GM10847 (cell line): ENCODE data around the gene ANO2.

ENCODE experiments used
- POLR2A ChIP-seq: IDR thresholded peaks from 2 replicates; pipeline ENCODE4 v1.6.1; 2011; ENCODE audit not compliant: insufficient read length; ENCODE audit errors: extremely low read depth

The ANO2 gene

DNA sequence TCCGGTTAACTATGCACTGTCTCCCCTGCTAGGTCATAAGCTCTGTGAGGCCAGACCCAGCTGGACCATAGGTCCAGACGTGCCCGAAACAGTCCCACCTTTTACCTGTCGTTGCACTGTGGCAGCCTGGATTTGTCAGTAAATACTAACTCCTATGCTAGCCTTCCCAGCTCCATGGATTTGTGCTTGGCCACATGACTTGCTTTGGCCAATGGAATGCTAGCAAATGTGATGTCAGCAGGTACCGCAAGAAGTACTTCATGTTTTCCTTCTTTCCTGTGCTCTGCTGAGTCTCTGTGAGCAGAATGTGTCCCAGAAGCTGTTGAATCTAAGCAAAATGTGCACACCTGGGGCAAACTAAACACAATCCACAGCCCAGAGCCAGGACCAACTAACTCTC, 157.2 kb downstream of the ANO2 start:
- TF ChIP-seq POLR2A, result no peak

DNA sequence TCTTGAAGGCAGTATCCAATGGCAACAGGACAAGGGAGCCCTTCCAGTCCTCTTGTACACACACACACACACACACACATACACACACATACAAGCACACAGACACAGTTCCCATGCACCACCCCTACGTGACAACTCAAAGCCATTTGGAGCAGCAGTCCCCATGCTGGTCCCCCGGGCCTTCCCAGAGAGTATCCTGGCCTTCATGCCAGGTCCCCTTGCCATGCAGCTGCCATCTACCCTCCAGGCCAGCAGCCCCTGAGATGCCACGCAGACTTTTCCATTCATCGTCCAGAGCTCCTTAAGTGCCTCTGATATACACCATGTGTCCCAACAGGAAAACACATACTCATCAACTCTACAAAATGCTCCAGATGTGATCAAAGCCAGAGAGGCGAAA, 159.5 kb downstream of the ANO2 start:
- no peak for TF ChIP-seq POLR2A

DNA sequence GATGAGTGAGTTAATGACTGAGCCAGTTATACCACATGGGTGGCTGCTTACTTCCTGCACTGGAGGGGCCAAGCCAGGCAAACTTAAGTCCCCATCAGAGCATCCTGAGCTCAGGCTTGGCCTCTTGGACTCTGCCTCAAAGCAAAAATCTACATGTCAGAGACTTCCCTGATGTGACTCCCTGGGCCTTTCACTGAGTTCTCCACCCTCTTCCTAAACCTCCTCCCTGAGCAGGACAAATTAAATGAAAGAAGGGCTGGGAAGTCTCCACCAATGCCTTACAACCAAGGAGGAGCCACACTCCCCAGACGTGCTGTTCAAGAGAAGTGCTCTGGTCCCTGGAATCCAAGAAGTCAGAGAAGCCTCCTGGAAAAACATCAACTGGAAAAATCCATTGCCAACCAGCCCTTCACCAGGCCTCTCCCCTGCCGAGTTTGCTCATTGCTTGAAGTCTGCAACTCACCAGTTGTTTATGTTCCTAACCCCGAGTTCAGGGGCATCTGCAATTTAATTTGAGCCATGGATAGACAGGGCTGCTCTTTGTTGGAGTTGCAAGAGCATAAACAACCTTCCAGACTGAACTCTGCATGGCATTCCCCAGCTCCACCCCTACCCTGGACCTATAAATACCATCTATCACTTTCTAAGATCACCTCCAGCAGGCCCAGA, 160.5 kb downstream of the ANO2 start:
- no peak for TF ChIP-seq POLR2A

GRCh38 chr12:5783289-5783920, 161.7 kb downstream of the ANO2 start:
- TF ChIP-seq POLR2A, result no peak

DNA sequence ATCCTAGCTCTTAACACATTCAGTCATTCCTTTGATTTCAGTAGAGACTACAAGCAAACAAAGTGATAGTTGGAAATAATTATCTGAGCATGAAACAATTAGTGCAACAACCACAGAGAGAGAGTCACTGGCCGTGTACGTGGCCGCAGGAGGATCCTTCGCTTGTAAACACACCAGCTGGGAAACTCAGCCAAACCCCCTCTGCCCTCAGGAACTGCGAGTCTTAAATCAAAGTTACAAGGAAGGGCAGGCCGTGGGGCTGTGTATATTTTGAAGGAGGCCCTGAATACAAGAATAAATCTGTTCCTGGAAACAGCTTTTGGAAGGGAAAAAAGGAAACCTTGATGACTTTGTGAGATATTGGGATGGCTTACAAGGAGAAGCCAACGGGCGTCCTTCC, 164.5 kb downstream of the ANO2 start:
- no peak for TF ChIP-seq POLR2A

- TF ChIP-seq POLR2A, result no peak
Measured at GRCh38 chr12:5779401-5779800, 165.7 kb downstream of the ANO2 start.

DNA sequence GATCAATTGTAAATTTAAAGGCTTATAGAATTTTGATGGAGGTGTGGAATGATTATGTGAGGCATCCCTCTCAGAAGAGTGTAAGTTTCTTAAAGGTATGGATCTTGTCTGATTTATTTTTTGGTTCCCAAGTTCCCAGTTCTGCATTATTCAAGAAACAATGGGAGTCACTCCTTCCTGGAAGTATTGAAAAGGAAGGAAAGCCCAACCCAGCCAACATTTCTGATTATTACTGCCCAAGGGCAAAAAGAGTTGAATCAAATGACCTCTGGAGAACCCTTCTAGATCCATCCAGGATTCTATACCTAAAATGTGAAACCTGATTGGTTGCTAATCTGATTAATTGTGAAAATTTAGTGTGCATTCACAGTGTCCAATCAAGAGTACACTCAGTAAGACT, 166.2 kb downstream of the ANO2 start:
- TF ChIP-seq POLR2A, result no peak

- no peak for TF ChIP-seq POLR2A
Measured at GRCh38 chr12:5777451-5777850, 167.6 kb downstream of the ANO2 start.

DNA sequence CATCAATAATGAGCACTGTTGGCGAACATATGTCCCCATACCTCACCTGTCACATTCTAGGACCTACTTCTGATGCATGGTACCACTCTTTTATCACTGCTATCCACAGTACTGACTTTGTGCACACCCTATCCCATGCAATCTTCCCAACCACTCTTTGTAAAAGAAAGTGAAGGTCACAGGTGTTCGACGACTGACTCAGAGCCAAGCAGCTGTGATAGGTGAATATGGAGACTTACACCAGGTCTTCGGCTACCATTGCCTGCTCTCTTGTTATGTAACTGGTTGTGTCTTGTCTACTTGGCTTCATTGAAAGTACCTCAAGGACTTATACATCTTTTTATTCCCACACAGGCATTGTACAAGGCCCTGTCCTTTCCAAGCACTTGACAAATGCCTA, 169.0 kb downstream of the ANO2 start:
- no peak for TF ChIP-seq POLR2A

- no peak for TF ChIP-seq POLR2A
Measured at GRCh38 chr12:5773550-5773949, 171.5 kb downstream of the ANO2 start.

- no peak for TF ChIP-seq POLR2A
Measured at GRCh38 chr12:5771756-5772155, 173.3 kb downstream of the ANO2 start.

DNA sequence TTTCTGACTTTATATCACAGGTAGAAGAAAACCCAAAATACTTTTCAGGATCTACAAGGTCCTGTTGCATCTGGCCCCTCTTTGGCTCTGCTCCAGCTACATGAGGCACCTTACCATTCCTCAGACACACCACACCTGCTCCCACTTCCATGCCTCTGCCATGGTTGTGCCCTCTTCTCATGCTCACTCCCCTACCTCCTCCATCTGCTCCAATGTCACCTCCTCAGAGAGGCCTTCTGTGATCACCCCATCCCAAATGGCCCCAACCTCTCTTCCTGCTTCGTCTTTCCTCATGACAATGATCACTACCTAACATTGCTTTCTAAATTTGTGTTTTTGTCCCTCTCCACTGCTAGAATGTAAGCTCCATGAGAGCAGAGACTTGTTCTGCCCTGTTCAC, 174.3 kb downstream of the ANO2 start:
- TF ChIP-seq POLR2A, result no peak

GRCh38 chr12:5768581-5769196, 176.4 kb downstream of the ANO2 start:
- no peak for TF ChIP-seq POLR2A

- TF ChIP-seq POLR2A, result no peak
Measured at GRCh38 chr12:5768171-5768570, 176.9 kb downstream of the ANO2 start.

GRCh38 chr12:5758347-5758746, 186.7 kb downstream of the ANO2 start:
- no peak for TF ChIP-seq POLR2A

GRCh38 chr12:5756338-5756842, 188.7 kb downstream of the ANO2 start:
- no peak for TF ChIP-seq POLR2A
